ENCODE results near the gene PCOLCE2. TPM values are rescaled to one million over a fixed set of nuclear protein-coding genes. Genes with fewer than 3 reads are reported as not detected.

The PCOLCE2 gene
- total and polyA plus RNA-seq, 2 experiments from 2014 or later = 45.4 to 46.4 TPM

- Histone ChIP-seq H3K9me3 (ENCODE audit: low read depth) (no peaks in the 10 kb centered on the region), H3F3A (ENCODE audit: insufficient read depth) (no peaks in the 10 kb centered on the region), H3K9me2 (ENCODE audit: insufficient read depth) (no peaks in the 10 kb centered on the region), H2AFZ (no peak overlapping the region), H3K9ac (no peak overlapping the region), H3K4me2 (ENCODE audit: unreplicated experiment) (no peak overlapping the region), H4K20me1 (ENCODE audit: insufficient read depth) (no peaks in the 10 kb centered on the region), H3K27ac (no peak overlapping the region), H3K4me1 (ENCODE audit: insufficient read depth) (peaks cover 18% of the 10 kb centered on the region), H3K27me3 (replicated peaks; ENCODE audit: insufficient read depth) (no peaks in the 10 kb centered on the region), H3K36me3 (ENCODE audit: low read depth) (no peaks in the 10 kb centered on the region), H3K79me2 (ENCODE audit: insufficient read depth) (no peaks in the 10 kb centered on the region), H3K4me3 (no peak overlapping the region)
- no peak for TF ChIP-seq EZH2phosphoT487 (IDR thresholded peaks at IDR 0.05; ENCODE audit: insufficient read depth, low read depth)
- TF ChIP-seq EZH2 (IDR thresholded peaks at IDR 0.05; ENCODE audit: insufficient read depth, poor library complexity, severe bottlenecking) = no peak
- in situ Hi-C loops (cut with MboI) = no loop called here
- WGBS, 2 experiments (ENCODE audit: low coverage in 1 of 2, low lambda C conversion rate in 2 of 2, missing lambda C conversion rate in 2 of 2) = 75 to 88% methylated on average over 3 of the region's 3 CpGs
- DNase-seq = no peak
These were observed 25.5 kb upstream of the PCOLCE2 start for GRCh38 chr3:142914286-142914811.

GRCh38 chr3:142913432-142913831, 24.5 kb upstream of the PCOLCE2 start:
- TF ChIP-seq EZH2 (IDR thresholded peaks at IDR 0.05; ENCODE audit: insufficient read depth, poor library complexity, severe bottlenecking) (no peak), EZH2phosphoT487 (IDR thresholded peaks at IDR 0.05; ENCODE audit: insufficient read depth, low read depth) (no peak)

GRCh38 chr3:142912402-142913172, 23.7 kb upstream of the PCOLCE2 start:
- Histone ChIP-seq H3K9me3 (ENCODE audit: low read depth) (no peaks in the 10 kb centered on the region), H3K9ac (no peak overlapping the region), H3K27me3 (replicated peaks; ENCODE audit: insufficient read depth) (no peaks in the 10 kb centered on the region), H4K20me1 (ENCODE audit: insufficient read depth) (no peaks in the 10 kb centered on the region), H3K36me3 (ENCODE audit: low read depth) (no peaks in the 10 kb centered on the region), H3K4me3 (no peak overlapping the region), H3K27ac (no peak overlapping the region), H3F3A (ENCODE audit: insufficient read depth) (no peaks in the 10 kb centered on the region), H3K9me2 (ENCODE audit: insufficient read depth) (no peaks in the 10 kb centered on the region), H3K4me1 (ENCODE audit: insufficient read depth) (peaks cover 18% of the 10 kb centered on the region), H2AFZ (no peak overlapping the region), H3K4me2 (ENCODE audit: unreplicated experiment) (peak overlapping the region; percentile 1), H3K79me2 (ENCODE audit: insufficient read depth) (no peaks in the 10 kb centered on the region)
- 19 to 21% methylated on average over 6 of the region's 6 CpGs for WGBS, 2 experiments (ENCODE audit: low coverage in 1 of 2, low lambda C conversion rate in 2 of 2, missing lambda C conversion rate in 2 of 2)
- TF ChIP-seq EZH2 (IDR thresholded peaks at IDR 0.05; ENCODE audit: insufficient read depth, poor library complexity, severe bottlenecking) = no peak
- no peak for TF ChIP-seq EZH2phosphoT487 (IDR thresholded peaks at IDR 0.05; ENCODE audit: insufficient read depth, low read depth)
- DNase-seq = peak; percentile 57
- in situ Hi-C loops (cut with MboI) = no loop called here

More at GRCh38 chr3:142913432-142913831, 24.5 kb upstream of the PCOLCE2 start:
- WGBS, 2 experiments (ENCODE audit: low coverage in 1 of 2, low lambda C conversion rate in 2 of 2, missing lambda C conversion rate in 2 of 2) = 93 to 100% methylated on average over 1 of the region's 1 CpG
- Histone ChIP-seq H3K4me3 (no peak overlapping the region), H3K4me2 (ENCODE audit: unreplicated experiment) (no peak overlapping the region), H3K4me1 (ENCODE audit: insufficient read depth) (peaks cover 18% of the 10 kb centered on the region), H3K9ac (no peak overlapping the region), H3K27me3 (replicated peaks; ENCODE audit: insufficient read depth) (no peaks in the 10 kb centered on the region), H2AFZ (no peak overlapping the region), H3K27ac (no peak overlapping the region), H4K20me1 (ENCODE audit: insufficient read depth) (no peaks in the 10 kb centered on the region), H3K79me2 (ENCODE audit: insufficient read depth) (no peaks in the 10 kb centered on the region), H3K9me2 (ENCODE audit: insufficient read depth) (no peaks in the 10 kb centered on the region), H3F3A (ENCODE audit: insufficient read depth) (no peaks in the 10 kb centered on the region), H3K36me3 (ENCODE audit: low read depth) (no peaks in the 10 kb centered on the region), H3K9me3 (ENCODE audit: low read depth) (no peaks in the 10 kb centered on the region)
- in situ Hi-C loops (cut with MboI) = no loop called here
- no peak for DNase-seq

- H4K20me1 ChIP-seq (ENCODE audit: insufficient read depth) = no peaks in the 10 kb centered on the region
- H3K27ac ChIP-seq = no peak overlapping the region
- H3K4me1 ChIP-seq (ENCODE audit: insufficient read depth) = peaks cover 18% of the 10 kb centered on the region
- H2AFZ ChIP-seq = no peak overlapping the region
- H3K79me2 ChIP-seq (ENCODE audit: insufficient read depth) = no peaks in the 10 kb centered on the region
- 45 to 53% methylated on average over 2 of the region's 2 CpGs for WGBS, 2 experiments (ENCODE audit: low coverage in 1 of 2, low lambda C conversion rate in 2 of 2, missing lambda C conversion rate in 2 of 2)
- no peak overlapping the region for H3K4me3 ChIP-seq
- no peaks in the 10 kb centered on the region for H3K9me3 ChIP-seq (ENCODE audit: low read depth)
- H3K9me2 ChIP-seq (ENCODE audit: insufficient read depth) = no peaks in the 10 kb centered on the region
- no peaks in the 10 kb centered on the region for H3F3A ChIP-seq (ENCODE audit: insufficient read depth)
- H3K4me2 ChIP-seq (ENCODE audit: unreplicated experiment) = no peak overlapping the region
- TF ChIP-seq EZH2phosphoT487 (IDR thresholded peaks at IDR 0.05; ENCODE audit: insufficient read depth, low read depth) (no peak), EZH2 (IDR thresholded peaks at IDR 0.05; ENCODE audit: insufficient read depth, poor library complexity, severe bottlenecking) (no peak)
- H3K36me3 ChIP-seq (ENCODE audit: low read depth) = no peaks in the 10 kb centered on the region
- no peak overlapping the region for H3K9ac ChIP-seq
- DNase-seq = peak; percentile 69
- in situ Hi-C loops (cut with MboI) = no loop called here
- no peaks in the 10 kb centered on the region for H3K27me3 ChIP-seq (replicated peaks; ENCODE audit: insufficient read depth)
These were observed 21.4 kb upstream of the PCOLCE2 start for GRCh38 chr3:142910280-142910679.

All from GM23248 (cell line).